GM19240 (cell line): Measurements from ENCODE around the gene NAPA.
A peak's percentile ranks its signal among the peaks of the same experiment; 100 is the strongest.
"Not testable (repeated sequence)": the region's sequence is repeated elsewhere in the genome, so short reads cannot be mapped to it uniquely, and the experiment has no call there.

Experiments
- DNase-seq: peaks from one replicate; pipeline ENCODE4 v3.0.0; 2011; ENCODE audit warnings: low spot score; ENCODE audit not compliant: insufficient read length

NAPA gene

GRCh38 chr19:47486220-47486619 is 28.6 kb downstream of the NAPA start:
- not testable (repeated sequence) for DNase-seq

- DNase-seq: no peak
These were observed 29.7 kb downstream of the NAPA start for GRCh38 chr19:47485210-47485609.

- DNase-seq: peak; percentile 98
These were observed 30.8 kb downstream of the NAPA start, which contains the start of gene KPTN for GRCh38 chr19:47483800-47484690. TSS of gene KPTN (minus strand) at chr19:47484219. CDS start at chr19:47484160, 59 bp downstream.

GRCh38 chr19:47483200-47483599 is 31.7 kb downstream of the NAPA start:
- no peak for DNase-seq

- no peak for DNase-seq
These were observed 33.3 kb downstream of the NAPA start for GRCh38 chr19:47481460-47482052.

- no peak for DNase-seq
These were observed 34.2 kb downstream of the NAPA start for GRCh38 chr19:47480658-47481057.

GRCh38 chr19:47479701-47480503 is 35.0 kb downstream of the NAPA start:
- no peak for DNase-seq

- no peak for DNase-seq
These were observed 38.4 kb downstream of the NAPA start for GRCh38 chr19:47476438-47476972.

GRCh38 chr19:47475465-47475864 is 39.4 kb downstream of the NAPA start:
- DNase-seq: no peak

GRCh38 chr19:47473336-47473735 is 41.5 kb downstream of the NAPA start:
- DNase-seq: no peak

GRCh38 chr19:47471733-47472457 is 43.0 kb downstream of the NAPA start, which contains the start of gene SLC8A2:
TSS of gene SLC8A2 (minus strand) at chr19:47471893. CDS start at chr19:47466403, 5,490 bp downstream.
- DNase-seq: peak; percentile 42

GRCh38 chr19:47471381-47471732 is 43.5 kb downstream of the NAPA start:
- DNase-seq: no peak

GRCh38 chr19:47470447-47471195 is 44.2 kb downstream of the NAPA start:
- DNase-seq: no peak

GRCh38 chr19:47469719-47470118 is 45.1 kb downstream of the NAPA start:
- no peak for DNase-seq

- DNase-seq: no peak
These were observed 45.5 kb downstream of the NAPA start for GRCh38 chr19:47469363-47469700.

GRCh38 chr19:47467914-47468313 is 46.9 kb downstream of the NAPA start:
- no peak for DNase-seq

- no peak for DNase-seq
These were observed 48.9 kb downstream of the NAPA start for GRCh38 chr19:47465957-47466356.

- DNase-seq: no peak
These were observed 50.0 kb downstream of the NAPA start for GRCh38 chr19:47464675-47465419.

GRCh38 chr19:47461876-47462275 is 53.0 kb downstream of the NAPA start:
- no peak for DNase-seq

- no peak for DNase-seq
These were observed 55.4 kb downstream of the NAPA start for GRCh38 chr19:47459477-47459876.
